Measurements from ENCODE around the gene PCDHB3.
A peak's percentile ranks its signal among the peaks of the same experiment; 100 is the strongest.
"Not testable (repeated sequence)": the region's sequence is repeated elsewhere in the genome, so short reads cannot be mapped to it uniquely, and the experiment has no call there.

PCDHB3 gene

DNA sequence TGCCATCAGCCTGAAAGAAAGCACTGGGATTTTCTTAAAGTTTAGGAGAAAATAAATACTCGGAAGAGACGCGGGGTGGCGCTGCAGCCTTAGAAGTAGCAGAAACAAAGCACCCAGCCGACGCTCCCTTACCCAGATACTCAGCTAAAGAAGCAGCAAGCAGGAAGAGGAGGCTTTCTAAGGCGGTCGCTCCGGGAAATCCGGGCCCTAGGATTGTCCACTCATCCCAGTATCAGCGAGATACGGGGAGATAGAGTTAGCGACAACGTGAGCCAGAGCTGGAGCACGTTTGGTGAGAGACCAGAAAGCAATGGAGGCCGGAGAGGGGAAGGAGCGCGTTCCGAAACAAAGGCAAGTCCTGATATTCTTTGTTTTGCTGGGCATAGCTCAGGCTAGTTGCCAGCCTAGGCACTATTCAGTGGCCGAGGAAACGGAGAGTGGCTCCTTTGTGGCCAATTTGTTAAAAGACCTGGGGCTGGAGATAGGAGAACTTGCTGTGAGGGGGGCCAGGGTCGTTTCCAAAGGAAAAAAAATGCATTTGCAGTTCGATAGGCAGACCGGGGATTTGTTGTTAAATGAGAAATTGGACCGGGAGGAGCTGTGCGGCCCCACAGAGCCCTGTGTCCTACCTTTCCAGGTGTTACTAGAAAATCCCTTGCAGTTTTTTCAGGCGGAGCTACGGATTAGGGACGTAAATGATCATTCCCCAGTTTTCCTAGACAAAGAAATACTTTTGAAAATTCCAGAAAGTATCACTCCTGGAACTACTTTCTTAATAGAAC, 5.6 kb upstream of the PCDHB3 start, which contains the start of gene PCDHB2:
PCDHB2 (plus strand) TSS at position 135 of the 782 bp plus-strand sequence; CDS start at position 311, 176 bp downstream.
- H3K27ac ChIP-seq = no peak within 1 kb of the TSS
- no peak for TF ChIP-seq ZFX (IDR thresholded peaks at IDR 0.05)
- TF ChIP-seq, protein P1, sequence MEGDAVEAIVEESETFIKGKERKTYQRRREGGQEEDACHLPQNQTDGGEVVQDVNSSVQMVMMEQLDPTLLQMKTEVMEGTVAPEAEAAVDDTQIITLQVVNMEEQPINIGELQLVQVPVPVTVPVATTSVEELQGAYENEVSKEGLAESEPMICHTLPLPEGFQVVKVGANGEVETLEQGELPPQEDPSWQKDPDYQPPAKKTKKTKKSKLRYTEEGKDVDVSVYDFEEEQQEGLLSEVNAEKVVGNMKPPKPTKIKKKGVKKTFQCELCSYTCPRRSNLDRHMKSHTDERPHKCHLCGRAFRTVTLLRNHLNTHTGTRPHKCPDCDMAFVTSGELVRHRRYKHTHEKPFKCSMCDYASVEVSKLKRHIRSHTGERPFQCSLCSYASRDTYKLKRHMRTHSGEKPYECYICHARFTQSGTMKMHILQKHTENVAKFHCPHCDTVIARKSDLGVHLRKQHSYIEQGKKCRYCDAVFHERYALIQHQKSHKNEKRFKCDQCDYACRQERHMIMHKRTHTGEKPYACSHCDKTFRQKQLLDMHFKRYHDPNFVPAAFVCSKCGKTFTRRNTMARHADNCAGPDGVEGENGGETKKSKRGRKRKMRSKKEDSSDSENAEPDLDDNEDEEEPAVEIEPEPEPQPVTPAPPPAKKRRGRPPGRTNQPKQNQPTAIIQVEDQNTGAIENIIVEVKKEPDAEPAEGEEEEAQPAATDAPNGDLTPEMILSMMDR (conservative IDR thresholded peaks at IDR 0.05) = peak; percentile 70

DNA sequence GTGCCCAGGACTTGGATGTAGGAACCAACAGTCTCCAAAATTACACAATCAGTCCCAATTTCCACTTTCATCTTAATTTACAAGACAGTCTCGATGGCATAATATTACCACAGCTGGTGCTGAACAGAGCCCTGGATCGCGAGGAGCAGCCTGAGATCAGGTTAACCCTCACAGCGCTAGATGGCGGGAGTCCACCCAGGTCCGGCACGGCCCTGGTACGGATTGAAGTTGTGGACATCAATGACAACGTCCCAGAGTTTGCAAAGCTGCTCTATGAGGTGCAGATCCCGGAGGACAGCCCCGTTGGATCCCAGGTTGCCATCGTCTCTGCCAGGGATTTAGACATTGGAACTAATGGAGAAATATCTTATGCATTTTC, 5.0 kb upstream of the PCDHB3 start:
- H3K27ac ChIP-seq = no peak overlapping the region
- TF ChIP-seq, protein P1 (conservative IDR thresholded peaks at IDR 0.05) = no peak
- no peak for TF ChIP-seq ZFX (IDR thresholded peaks at IDR 0.05)

DNA sequence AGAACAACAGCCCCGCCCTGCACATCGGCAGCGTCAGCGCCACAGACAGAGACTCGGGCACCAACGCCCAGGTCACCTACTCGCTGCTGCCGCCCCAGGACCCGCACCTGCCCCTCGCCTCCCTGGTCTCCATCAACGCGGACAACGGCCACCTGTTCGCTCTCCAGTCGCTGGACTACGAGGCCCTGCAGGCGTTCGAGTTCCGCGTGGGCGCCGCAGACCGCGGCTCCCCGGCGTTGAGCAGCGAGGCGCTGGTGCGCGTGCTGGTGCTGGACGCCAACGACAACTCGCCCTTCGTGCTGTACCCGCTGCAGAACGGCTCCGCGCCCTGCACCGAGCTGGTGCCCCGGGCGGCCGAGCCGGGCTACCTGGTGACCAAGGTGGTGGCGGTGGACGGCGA, 4.1 kb upstream of the PCDHB3 start:
- H3K27ac ChIP-seq = not testable (repeated sequence)

DNA sequence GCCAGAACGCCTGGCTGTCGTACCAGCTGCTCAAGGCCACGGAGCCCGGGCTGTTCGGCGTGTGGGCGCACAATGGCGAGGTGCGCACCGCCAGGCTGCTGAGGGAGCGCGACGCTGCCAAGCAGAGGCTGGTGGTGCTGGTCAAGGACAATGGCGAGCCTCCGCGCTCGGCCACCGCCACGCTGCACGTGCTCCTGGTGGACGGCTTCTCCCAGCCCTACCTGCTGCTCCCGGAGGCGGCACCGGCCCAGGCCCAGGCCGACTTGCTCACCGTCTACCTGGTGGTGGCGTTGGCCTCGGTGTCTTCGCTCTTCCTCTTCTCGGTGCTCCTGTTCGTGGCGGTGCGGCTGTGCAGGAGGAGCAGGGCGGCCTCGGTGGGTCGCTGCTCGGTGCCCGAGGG, 3.7 kb upstream of the PCDHB3 start:
- H3K27ac ChIP-seq = not testable (repeated sequence)

GRCh38 chr5:141101059-141101458, 786 bp downstream of the PCDHB3 start:
- no peak overlapping the region for H3K27ac ChIP-seq
- TF ChIP-seq ZFX (IDR thresholded peaks at IDR 0.05) = no peak
- TF ChIP-seq, protein P1 (conservative IDR thresholded peaks at IDR 0.05) = no peak

- not testable (repeated sequence) for H3K27ac ChIP-seq
Observed at GRCh38 chr5:141102070-141102469, 1.8 kb downstream of the PCDHB3 start.

DNA sequence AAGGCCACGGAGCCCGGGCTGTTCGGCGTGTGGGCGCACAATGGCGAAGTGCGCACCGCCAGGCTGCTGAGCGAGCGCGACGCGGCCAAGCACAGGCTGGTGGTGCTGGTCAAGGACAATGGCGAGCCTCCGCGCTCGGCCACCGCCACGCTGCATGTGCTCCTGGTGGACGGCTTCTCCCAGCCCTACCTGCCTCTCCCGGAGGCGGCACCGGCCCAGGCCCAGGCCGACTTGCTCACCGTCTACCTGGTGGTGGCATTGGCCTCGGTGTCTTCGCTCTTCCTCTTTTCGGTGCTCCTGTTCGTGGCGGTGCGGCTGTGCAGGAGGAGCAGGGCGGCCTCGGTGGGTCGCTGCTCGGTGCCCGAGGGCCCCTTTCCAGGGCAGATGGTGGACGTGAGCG, 2.2 kb downstream of the PCDHB3 start:
- not testable (repeated sequence) for H3K27ac ChIP-seq

GRCh38 chr5:141105350-141105749, 5.1 kb downstream of the PCDHB3 start:
- TF ChIP-seq, protein P1 (conservative IDR thresholded peaks at IDR 0.05) = no peak
- no peak for TF ChIP-seq ZFX (IDR thresholded peaks at IDR 0.05)
- no peak overlapping the region for H3K27ac ChIP-seq

DNA sequence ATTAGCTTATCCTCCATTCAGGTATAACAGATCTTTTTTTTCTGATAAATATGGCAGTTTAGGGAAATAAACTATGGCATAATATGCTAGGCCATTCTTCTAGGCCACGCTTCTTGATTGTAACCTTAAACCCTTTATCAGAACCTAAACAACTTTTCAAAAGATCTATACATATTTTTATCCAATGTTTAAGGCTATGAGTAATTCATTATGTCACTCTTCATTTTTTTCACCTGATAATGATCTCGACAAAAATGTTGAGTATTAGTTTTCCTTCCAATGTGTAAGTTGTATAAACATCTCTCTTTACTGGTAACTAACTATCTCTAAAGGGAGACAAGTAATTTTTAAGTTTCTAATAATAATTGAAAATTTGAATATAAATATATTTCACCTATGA, 19.0 kb downstream of the PCDHB3 start:
- H3K27ac ChIP-seq = no peak overlapping the region
- TF ChIP-seq, protein P1 (conservative IDR thresholded peaks at IDR 0.05) = no peak
- TF ChIP-seq ZFX (IDR thresholded peaks at IDR 0.05) = no peak

- H3K27ac ChIP-seq = no peak within 1 kb of the TSS
- TF ChIP-seq, protein P1 (conservative IDR thresholded peaks at IDR 0.05) = peak; percentile 75
- no peak for TF ChIP-seq ZFX (IDR thresholded peaks at IDR 0.05)
Observed at GRCh38 chr5:141121563-141121962, 21.3 kb downstream of the PCDHB3 start, which contains the start of gene PCDHB4. PCDHB4 (plus strand) TSS chr5:141121818; CDS start chr5:141121999, 181 bp downstream.

All from C4-2B (cell line).